ENCODE data around the gene RPL28. TPM values are rescaled to one million over a fixed set of nuclear protein-coding genes. Genes with fewer than 3 reads are reported as not detected.
"Not testable (repeated sequence)": the region's sequence is repeated elsewhere in the genome, so short reads cannot be mapped to it uniquely, and the experiment has no call there.

Gene RPL28
- polyA plus RNA-seq, 3 donors from 2014 or later = 118 to 365 (median 350) TPM

DNA sequence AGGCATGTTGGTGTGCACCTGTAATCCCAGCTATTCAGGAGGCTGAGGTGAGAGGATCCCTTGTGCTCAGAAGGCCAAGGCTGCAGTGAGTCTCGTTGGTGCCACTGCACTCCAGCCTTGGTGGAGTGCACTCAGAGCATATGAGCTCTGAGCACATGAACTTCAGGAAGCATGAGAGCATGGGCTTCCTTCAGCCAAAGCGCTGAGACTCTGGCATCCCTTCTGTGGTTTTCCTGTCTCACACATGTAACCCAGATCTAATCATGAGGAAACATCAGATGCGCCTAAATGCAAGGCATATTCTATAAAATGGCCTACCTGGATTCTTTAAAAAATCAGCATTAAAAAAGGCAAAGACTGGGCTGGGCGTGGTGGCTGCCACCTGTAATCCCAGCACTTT is 35.5 kb downstream of the RPL28 start:
- H3K9me3 Mint-ChIP-seq, H3K36me3 Mint-ChIP-seq, H3K4me3 Mint-ChIP-seq, H3K4me1 Mint-ChIP-seq: not testable (repeated sequence)
- peak; percentile 25 to 31 (median 26) for DNase-seq
- H3K27me3 Mint-ChIP-seq (ENCODE audit: low read depth in 3 of 3) = peaks cover 2 to 18% (median 10%) of the 10 kb centered on the region in 3 donors
- H3K27ac Mint-ChIP-seq = peak overlapping the region in 1 of 6 donors; percentile 79

DNA sequence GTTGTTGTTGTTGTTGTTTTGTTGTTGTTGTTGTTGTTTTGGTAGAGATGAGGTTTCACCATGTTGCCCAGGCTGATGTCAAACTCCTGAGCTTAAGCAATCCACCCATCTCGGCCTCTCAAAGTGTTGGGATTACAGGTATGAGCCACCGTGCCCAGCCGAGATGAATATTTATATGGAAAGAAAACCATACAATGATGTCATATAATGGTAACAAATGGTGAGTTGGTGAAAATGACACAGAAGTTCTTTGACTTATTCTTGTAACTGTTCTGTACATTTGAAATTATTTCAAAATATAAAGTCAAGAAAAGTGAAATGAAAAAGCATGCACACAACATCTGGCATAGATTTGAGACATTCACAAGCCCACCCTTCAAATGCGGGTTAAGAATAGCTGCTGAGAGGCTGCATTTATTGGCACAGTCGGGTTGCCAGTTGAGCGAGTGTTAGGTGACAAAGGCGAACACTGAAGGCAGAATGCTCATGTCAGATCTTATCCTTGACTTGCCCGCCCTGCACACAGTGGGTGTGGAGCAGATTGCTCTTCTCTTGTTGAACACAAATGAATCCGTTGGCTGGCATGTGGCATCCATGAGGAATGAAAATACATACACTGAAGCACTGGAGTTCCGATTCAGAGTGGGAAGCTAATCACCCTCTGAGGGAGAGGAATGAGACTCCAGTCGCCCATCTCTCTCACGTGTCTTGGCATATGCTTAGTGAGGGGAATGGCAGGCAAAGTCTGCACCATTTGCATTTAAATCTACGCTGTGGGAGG is 37.7 kb downstream of the RPL28 start:
- H3K4me3 Mint-ChIP-seq = no peak overlapping the region
- H3K9me3 Mint-ChIP-seq = no peaks in the 10 kb centered on the region
- H3K36me3 Mint-ChIP-seq = no peaks in the 10 kb centered on the region

DNA sequence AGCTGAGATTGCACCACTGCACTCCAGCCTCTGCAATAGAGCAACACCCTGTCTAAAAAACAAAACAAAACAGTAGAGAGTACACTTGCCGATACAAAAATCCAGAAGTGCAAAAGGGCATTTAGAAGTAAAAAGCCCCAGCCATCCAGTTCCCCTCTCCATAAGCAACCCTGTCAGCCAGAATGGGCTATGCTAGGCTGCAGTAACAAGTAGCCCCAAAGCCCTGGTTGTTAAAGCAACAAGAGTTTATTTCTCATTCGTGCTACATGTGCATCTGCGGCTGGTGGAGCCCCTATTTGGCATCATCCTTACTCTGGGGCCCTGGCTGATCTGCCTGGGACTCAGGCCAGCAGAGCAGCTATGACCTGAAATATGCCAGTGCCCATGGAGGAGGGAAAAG is 38.8 kb downstream of the RPL28 start:
- no peak for DNase-seq
- no peak overlapping the region for H3K4me3 Mint-ChIP-seq
- no peak overlapping the region for H3K27ac Mint-ChIP-seq
- no peaks in the 10 kb centered on the region for H3K36me3 Mint-ChIP-seq
- H3K27me3 Mint-ChIP-seq (ENCODE audit: low read depth in 3 of 3) = peaks cover 0 to 10% (median 8%) of the 10 kb centered on the region in 3 donors
- H3K9me3 Mint-ChIP-seq = no peaks in the 10 kb centered on the region
- peaks cover 5 to 7% of the 10 kb centered on the region in 2 donors for H3K4me1 Mint-ChIP-seq

More for the DNA sequence above, 37.7 kb downstream of the RPL28 start:
- no peak for DNase-seq
- Mint-ChIP-seq H3K27me3 (ENCODE audit: low read depth in 3 of 3) (peaks cover 0 to 10% (median 9%) of the 10 kb centered on the region in 3 donors), H3K4me1 (peaks cover 5 to 7% of the 10 kb centered on the region in 2 donors), H3K27ac (no peak overlapping the region)

DNA sequence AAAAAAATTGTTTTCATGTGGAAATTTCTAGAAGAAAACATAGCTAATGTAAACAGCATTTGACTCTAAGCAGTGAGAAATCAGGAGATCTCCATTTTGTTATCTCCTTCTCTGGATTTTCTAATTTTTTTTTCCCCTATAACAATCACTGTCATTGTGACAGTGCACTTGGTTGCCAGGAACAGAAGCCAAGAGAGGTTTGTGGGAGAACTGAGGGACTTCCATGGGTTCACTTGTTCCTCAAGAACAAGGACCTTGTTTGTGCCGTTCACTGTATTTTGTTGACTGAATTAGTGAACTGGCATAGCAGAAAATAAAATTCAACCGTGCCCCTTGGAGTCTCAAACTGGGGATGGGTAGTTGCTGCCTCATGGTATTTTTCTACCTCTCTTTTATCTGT is 40.3 kb downstream of the RPL28 start:
- H3K27me3 Mint-ChIP-seq (ENCODE audit: low read depth in 3 of 3) = peaks cover 3 to 15% (median 8%) of the 10 kb centered on the region in 3 donors
- no peaks in the 10 kb centered on the region for H3K36me3 Mint-ChIP-seq
- peaks cover 0 to 2% (median 0%) of the 10 kb centered on the region in 6 donors for H3K9me3 Mint-ChIP-seq
- no peak overlapping the region for H3K4me3 Mint-ChIP-seq
- no peak overlapping the region for H3K27ac Mint-ChIP-seq
- H3K4me1 Mint-ChIP-seq = peaks cover 5 to 7% of the 10 kb centered on the region in 2 donors
- DNase-seq = no peak

DNA sequence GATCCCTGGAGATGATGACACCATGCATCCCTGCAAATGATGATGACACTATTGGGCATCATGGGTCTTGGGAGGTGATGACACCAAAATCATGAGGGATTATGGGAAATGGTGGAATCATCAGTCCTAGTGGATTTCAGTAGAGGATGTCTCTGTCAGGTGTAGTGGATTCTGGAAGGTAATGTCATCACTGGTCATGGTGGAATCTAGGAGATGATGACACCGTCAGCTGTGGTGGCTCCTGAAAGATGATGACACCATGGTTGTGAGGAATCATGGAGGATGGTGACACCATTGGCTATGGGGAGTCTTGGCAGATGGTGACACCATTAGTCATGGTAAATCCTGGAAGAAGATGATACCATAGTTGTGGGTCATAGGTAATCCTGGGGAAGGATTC is 45.5 kb downstream of the RPL28 start:
- no peak overlapping the region for H3K27ac Mint-ChIP-seq
- peaks cover 7 to 17% (median 10%) of the 10 kb centered on the region in 3 donors for H3K27me3 Mint-ChIP-seq (ENCODE audit: low read depth in 3 of 3)
- H3K4me3 Mint-ChIP-seq = no peak overlapping the region
- H3K4me1 Mint-ChIP-seq = no peaks in the 10 kb centered on the region
- DNase-seq = no peak
- no peaks in the 10 kb centered on the region for H3K36me3 Mint-ChIP-seq
- H3K9me3 Mint-ChIP-seq = peaks cover 0 to 2% (median 0%) of the 10 kb centered on the region in 6 donors

DNA sequence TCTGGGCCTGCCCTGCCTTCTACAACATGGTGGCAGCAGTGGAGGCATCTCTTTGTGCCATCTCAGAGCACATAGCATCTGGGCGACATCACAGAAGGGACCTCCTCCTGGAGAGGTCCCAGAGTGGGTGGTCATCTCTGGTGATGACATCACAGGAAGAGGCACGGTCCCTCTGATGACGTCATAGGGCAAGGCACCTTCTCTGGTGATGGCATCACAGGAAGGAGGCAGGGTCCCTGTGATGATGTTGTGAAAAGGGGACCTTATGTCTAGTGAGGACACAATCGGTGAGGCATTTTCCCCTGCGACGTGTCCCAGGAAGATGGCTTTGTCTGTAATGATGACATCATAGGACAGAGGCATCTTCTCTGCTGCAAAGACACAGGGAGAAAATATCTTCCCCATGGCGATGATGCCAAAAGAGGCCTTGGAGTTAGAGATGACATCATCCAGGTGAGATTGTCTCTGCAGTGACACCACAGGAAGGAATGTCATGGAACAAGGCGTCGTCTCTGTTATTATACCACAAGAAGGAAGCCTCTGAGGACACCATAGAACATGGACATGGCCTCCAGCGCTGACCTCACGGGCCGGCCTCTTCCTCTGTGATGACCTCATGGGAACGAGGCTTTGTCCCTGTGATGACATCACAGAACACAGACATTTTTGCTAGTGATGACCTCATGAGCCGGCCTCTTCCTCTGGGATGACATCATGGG is 46.7 kb downstream of the RPL28 start:
- Mint-ChIP-seq H3K4me1 (no peaks in the 10 kb centered on the region), H3K36me3 (no peaks in the 10 kb centered on the region), H3K27me3 (ENCODE audit: low read depth in 3 of 3) (peaks cover 7 to 24% (median 14%) of the 10 kb centered on the region in 3 donors), H3K9me3 (peaks cover 0 to 2% (median 0%) of the 10 kb centered on the region in 6 donors), H3K27ac (no peak overlapping the region), H3K4me3 (no peak overlapping the region)
- DNase-seq = no peak

DNA sequence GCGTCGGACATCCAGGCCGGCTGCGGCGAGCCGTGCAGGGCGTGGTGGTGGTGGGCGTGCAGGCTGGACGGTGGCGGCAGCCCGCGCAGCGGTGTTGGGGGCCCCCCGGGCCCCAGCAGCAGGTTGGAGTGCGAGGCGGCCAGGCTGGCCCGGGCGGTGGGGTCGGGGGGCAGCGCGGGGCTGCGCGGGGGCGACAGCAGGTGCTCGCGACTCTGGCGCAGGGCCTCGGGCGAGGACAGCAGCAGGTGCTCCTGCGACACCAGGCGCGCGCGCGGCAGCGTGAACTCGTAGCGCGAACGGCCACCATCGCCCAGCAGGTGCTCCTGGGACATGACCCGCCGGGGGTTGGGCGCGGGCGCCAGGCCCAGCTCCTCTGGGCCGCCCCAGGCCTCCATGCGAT is 47.6 kb downstream of the RPL28 start:
- Mint-ChIP-seq H3K36me3 (no peaks in the 10 kb centered on the region), H3K4me1 (no peaks in the 10 kb centered on the region), H3K27me3 (ENCODE audit: low read depth in 3 of 3) (peaks cover 7 to 24% (median 14%) of the 10 kb centered on the region in 3 donors), H3K27ac (no peak overlapping the region), H3K4me3 (no peak overlapping the region), H3K9me3 (peaks cover 0 to 2% (median 0%) of the 10 kb centered on the region in 6 donors)
- no peak for DNase-seq

- Mint-ChIP-seq H3K27ac (no peak overlapping the region), H3K36me3 (no peaks in the 10 kb centered on the region), H3K9me3 (peaks cover 0 to 2% (median 0%) of the 10 kb centered on the region in 6 donors), H3K27me3 (ENCODE audit: low read depth in 3 of 3) (peaks cover 7 to 25% (median 24%) of the 10 kb centered on the region in 3 donors), H3K4me3 (no peak overlapping the region), H3K4me1 (no peaks in the 10 kb centered on the region)
- DNase-seq = no peak
Measured at GRCh38 chr19:55434356-55434919, 48.7 kb downstream of the RPL28 start.

GRCh38 chr19:55435020-55435419 is 49.3 kb downstream of the RPL28 start:
- H3K4me3 Mint-ChIP-seq = no peak overlapping the region
- peaks cover 0 to 2% (median 0%) of the 10 kb centered on the region in 6 donors for H3K9me3 Mint-ChIP-seq
- no peak overlapping the region for H3K27ac Mint-ChIP-seq
- peaks cover 2 to 3% of the 10 kb centered on the region in 2 donors for H3K4me1 Mint-ChIP-seq
- DNase-seq = no peak
- H3K36me3 Mint-ChIP-seq = no peaks in the 10 kb centered on the region
- peaks cover 12 to 25% (median 24%) of the 10 kb centered on the region in 3 donors for H3K27me3 Mint-ChIP-seq (ENCODE audit: low read depth in 3 of 3)

DNA sequence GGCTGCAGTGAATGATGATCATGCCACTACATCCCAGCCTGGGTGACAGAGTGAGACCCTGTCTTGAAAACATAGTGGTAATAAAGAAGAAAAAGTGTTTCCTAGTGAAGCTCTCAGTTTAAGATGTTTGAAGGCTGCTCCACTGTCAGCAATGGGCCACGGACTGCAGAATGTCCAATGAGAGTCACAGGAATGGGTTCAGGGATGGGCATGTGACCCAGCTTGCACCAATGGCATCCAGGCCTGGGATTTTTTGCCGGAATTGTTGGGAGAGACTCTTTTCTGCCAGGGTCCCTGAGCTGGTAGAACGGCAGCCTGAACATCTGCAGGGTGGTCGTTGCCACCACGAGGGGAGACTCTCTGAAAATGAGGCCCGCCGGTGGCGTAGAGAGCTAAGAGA is 51.1 kb downstream of the RPL28 start:
- H3K9me3 Mint-ChIP-seq = no peaks in the 10 kb centered on the region
- H3K4me3 Mint-ChIP-seq = no peak overlapping the region
- H3K27ac Mint-ChIP-seq = no peak overlapping the region
- no peak for DNase-seq
- peaks cover 15 to 18% of the 10 kb centered on the region in 2 donors for H3K4me1 Mint-ChIP-seq
- peaks cover 21 to 35% (median 24%) of the 10 kb centered on the region in 3 donors for H3K27me3 Mint-ChIP-seq (ENCODE audit: low read depth in 3 of 3)
- peaks cover 0 to 4% (median 0%) of the 10 kb centered on the region in 3 donors for H3K36me3 Mint-ChIP-seq

GRCh38 chr19:55437410-55437809 is 51.7 kb downstream of the RPL28 start:
- Mint-ChIP-seq H3K27me3 (ENCODE audit: low read depth in 3 of 3) (peaks cover 20 to 35% (median 21%) of the 10 kb centered on the region in 3 donors), H3K36me3 (peaks cover 0 to 4% (median 0%) of the 10 kb centered on the region in 3 donors), H3K9me3 (no peaks in the 10 kb centered on the region), H3K4me1 (peaks cover 15 to 18% of the 10 kb centered on the region in 2 donors), H3K27ac (no peak overlapping the region), H3K4me3 (no peak overlapping the region)
- no peak for DNase-seq

GRCh38 chr19:55439052-55439451 is 53.3 kb downstream of the RPL28 start:
- Mint-ChIP-seq H3K27me3 (ENCODE audit: low read depth in 3 of 3) (peaks cover 25 to 46% (median 27%) of the 10 kb centered on the region in 3 donors), H3K27ac (no peak overlapping the region), H3K4me3 (peak overlapping the region in 1 of 5 donors; percentile 12)

GRCh38 chr19:55440411-55441105 is 54.8 kb downstream of the RPL28 start:
- Mint-ChIP-seq H3K27ac (peak overlapping the region in 1 of 6 donors; percentile 28), H3K4me3 (peak overlapping the region; percentile 15 to 66 (median 51)), H3K27me3 (ENCODE audit: low read depth in 3 of 3) (peaks cover 29 to 52% (median 33%) of the 10 kb centered on the region in 3 donors), H3K4me1 (peaks cover 16 to 18% of the 10 kb centered on the region in 2 donors), H3K36me3 (peaks cover 0 to 4% (median 3%) of the 10 kb centered on the region in 3 donors), H3K9me3 (peaks cover 0 to 2% (median 0%) of the 10 kb centered on the region in 6 donors)
- DNase-seq = peak in 1 of 3 donors; percentile 17

More at GRCh38 chr19:55439052-55439451, 53.3 kb downstream of the RPL28 start:
- H3K36me3 Mint-ChIP-seq = peaks cover 0 to 4% (median 0%) of the 10 kb centered on the region in 3 donors
- no peaks in the 10 kb centered on the region for H3K9me3 Mint-ChIP-seq
- peaks cover 16 to 18% of the 10 kb centered on the region in 2 donors for H3K4me1 Mint-ChIP-seq
- no peak for DNase-seq
